ENCODE measurements around the gene MYL3.
"Not testable (repeated sequence)": the region's sequence is repeated elsewhere in the genome, so short reads cannot be mapped to it uniquely, and the experiment has no call there.

MYL3 gene

GRCh38 chr3:46849045-46849631 lies 14.1 kb downstream of the MYL3 start:
- DNase-seq: no peak

GRCh38 chr3:46848271-46849044 lies 14.8 kb downstream of the MYL3 start:
- no peak for DNase-seq

- no peak for DNase-seq
Observed at GRCh38 chr3:46847744-46848143, 15.5 kb downstream of the MYL3 start.

GRCh38 chr3:46846624-46847542 lies 16.4 kb downstream of the MYL3 start:
- no peak for DNase-seq

DNA sequence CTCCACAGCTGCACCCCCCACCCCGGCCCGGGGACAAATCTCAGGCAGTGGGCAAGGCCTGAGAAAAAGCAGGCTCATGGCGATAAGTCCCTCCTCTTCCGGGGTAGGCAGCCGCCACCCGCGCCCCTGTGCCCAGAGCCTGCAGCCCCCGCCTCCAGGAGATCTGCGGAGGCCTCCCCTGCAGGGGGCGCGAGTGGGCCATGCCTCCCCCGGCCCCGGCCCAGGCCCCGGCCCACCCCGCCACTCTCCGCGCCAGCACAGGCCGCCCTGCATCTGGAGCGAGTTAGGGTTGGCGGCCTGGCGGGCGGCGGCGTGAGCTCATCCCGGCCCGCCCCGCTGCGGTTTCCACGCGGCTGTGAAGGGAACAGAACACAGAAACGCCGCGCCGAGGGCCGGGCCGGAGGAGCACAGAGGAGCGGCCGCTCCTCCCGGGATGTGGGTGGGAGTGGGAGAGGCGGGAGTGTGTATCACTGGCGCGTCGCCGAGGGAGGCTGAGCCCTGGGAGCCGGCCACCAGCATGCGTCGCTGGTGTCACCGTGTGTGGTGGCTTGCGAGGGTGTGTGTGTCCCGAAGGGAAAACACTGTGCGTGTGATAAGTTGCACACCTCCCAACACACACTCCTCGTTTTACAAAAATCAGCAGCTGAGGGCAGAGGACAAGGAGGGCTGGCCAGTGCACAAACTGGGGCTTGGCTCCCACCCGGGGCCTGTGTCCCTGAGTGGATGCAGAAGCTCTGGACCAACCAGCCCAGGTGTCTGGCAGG lies 17.2 kb downstream of the MYL3 start:
- DNase-seq: peak; percentile 82

- DNase-seq: no peak
Observed at GRCh38 chr3:46845397-46845859, 17.8 kb downstream of the MYL3 start.

- DNase-seq: no peak
Observed at GRCh38 chr3:46844881-46845312, 18.3 kb downstream of the MYL3 start.

GRCh38 chr3:46844397-46844796 lies 18.8 kb downstream of the MYL3 start:
- no peak for DNase-seq

- DNase-seq: no peak
Observed at GRCh38 chr3:46843508-46843907, 19.7 kb downstream of the MYL3 start.

- no peak for DNase-seq
Observed at GRCh38 chr3:46840491-46840890, 22.8 kb downstream of the MYL3 start.

DNA sequence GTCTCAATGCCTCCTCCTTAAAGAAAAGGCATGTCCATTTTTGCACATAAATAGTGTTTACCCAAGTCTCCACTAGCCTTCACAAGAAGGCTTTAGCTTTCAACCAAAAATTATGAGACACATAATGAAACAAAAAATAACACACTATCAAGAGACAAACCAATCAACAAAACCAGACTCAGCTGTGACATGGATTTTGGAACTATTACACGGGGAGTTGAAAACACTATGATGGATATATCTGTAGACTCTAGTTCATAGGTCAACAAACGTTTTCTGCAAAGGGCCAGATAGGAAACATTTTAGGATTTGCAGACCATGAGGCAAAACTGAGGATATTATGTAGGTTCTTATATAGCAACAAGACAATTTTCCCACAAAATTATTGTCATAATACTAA lies 24.9 kb downstream of the MYL3 start:
- DNase-seq: no peak

DNA sequence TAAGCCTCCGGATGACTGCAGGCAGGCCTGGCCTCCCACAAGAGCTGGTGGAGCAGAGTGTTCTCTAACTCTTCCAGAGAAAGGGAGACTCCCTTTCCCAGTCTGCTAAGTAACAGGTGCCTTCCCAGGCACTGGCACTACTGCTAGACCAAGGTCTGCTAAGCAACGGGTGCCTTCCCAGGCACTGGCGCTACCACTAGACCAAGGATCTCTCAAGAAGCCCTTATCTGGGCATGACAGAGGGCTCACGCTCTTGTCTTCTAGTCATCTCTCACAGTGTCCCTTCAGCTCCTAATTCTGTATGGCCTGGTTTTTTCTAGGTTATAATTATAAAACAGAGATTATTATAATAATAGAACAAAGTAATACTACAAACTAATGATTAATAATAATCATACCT lies 27.8 kb downstream of the MYL3 start:
- DNase-seq: no peak

GRCh38 chr3:46835054-46835453 lies 28.2 kb downstream of the MYL3 start:
- DNase-seq: no peak

DNA sequence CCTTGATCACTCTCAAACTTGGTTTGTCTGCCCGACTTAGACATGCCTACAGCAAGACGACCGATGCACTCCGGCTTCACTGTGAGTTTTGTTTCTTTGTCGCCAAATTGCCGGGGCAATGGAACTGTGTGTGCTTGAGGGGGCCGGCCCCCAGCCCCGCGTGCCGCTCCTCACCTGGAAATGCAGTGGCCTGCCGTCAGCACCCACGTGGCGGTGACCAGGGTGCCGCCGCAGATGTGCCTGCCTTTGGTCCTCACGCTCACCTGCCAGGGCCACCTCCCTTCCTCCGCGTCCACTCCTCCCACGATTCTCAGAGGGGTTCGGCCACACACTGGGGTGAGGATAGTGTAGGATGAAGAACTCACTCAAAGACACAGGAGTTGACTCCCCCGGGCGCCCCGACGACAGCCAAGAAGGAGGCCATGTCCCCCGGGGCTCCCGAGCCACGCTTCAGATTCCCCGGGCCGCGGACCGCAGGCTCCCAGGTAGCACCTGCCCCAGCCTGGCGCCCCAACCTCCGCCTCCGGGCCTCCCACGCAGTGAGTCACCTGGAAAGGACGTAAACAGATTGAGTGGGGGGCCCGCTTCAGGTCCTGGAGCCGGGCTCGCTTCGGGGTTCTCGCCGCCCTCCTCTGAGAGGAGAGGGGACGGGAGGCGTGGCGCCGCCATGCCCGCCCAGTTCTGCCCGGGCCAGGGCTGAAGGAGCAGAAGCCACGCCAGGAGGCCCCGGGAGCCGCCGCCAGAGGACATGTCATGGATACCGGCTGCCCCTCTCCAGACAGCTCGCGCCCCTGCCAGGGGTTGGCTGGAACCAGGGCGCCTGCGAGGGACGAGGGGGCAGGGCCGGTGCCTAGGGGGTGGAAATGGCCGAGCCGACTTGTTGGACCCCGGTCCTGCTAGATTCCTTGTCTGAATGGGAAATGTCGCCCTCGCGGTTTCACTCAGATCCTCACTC lies 29.6 kb downstream of the MYL3 start:
- DNase-seq: no peak

- no peak for DNase-seq
Observed at GRCh38 chr3:46831841-46832240, 31.4 kb downstream of the MYL3 start.

GRCh38 chr3:46831316-46831715 lies 31.9 kb downstream of the MYL3 start:
- DNase-seq: no peak

GRCh38 chr3:46830801-46831200 lies 32.4 kb downstream of the MYL3 start:
- no peak for DNase-seq

DNA sequence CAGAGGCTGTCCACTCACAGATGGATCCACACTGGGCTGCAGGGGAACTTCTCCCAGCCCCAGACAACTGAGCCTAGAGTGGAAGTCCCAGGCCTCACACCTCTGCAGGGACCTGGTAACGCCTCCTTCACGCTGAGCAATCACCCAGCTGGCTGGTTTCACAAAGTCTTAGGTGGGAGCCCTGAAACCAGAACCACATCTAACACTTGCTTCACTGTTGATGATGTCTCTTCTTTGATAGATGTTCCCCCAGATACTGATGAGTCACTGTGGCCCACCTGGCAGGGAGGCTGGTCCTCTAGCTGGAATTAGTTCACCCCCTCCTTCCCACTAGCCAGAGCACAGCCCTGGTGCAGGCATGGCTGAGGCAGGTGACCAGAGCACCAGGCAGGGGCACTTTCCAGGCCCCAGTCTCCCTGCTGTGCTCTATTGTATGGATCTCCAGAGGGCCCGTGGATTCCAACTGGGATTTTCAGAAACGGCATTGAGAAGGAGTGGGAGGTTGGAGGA lies 33.5 kb downstream of the MYL3 start:
- no peak for DNase-seq

GRCh38 chr3:46825450-46825849 lies 37.8 kb downstream of the MYL3 start:
- DNase-seq: no peak

DNA sequence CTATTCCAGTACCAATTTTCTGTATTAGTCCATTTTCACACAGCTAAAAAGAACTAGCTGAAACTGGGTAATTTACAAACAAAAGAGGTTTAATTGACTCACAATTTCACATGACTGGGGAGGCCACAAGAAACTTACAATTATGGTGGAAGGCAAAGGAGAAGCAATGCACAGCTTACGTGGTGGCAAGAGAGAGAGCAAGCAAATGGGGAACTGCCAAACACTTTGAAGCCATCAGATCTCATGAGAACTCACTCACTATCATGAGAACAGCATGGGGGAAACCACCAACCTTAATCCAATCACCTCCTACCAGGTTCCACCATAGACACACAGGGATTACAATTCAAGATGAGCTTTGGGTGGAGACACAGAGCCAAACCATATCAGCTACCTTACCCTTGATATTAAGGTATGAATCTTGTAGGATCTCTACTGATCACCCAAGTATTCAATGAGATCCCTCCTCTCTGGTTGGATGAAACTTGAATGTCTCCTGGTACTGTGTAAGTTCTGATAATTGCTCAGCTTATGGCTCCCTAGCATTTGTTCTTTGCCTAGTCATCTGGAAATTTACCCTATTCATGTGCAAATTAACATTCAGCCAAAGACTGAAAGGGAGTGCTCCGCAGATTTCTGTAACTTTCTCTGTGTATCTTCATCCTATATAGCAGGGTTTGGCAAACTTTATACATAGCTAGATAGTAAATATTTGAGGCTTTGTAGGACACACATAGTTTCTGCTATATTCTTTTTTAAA lies 38.9 kb downstream of the MYL3 start:
- DNase-seq: no peak

- not testable (repeated sequence) for DNase-seq
Observed at GRCh38 chr3:46823314-46823713, 39.9 kb downstream of the MYL3 start.
